ENCODE data around the gene UGT2B7.

UGT2B7 gene

DNA sequence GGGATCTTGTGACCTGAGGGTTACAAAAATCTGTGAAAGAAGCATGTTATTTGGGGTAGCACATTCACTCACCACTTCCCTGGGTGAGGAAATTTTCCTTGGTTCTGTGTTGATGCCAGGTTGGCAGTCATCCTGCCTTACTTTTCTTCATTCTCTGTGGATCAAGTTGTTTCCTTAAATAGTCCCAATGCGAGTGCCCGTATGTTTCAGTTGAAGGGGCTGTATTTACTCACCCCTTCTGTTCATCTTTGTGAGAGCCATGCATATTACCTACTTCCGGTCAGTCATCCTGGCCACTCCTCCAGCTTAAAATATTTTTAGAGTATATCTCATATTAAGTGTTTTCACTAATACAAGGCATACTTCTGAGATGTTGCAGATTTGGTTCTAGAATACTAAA is 2.6 kb upstream of the UGT2B7 start:
- Histone ChIP-seq H3K4me3 (ENCODE audit: low read depth, low read length) (no peak overlapping the region), H4K91ac (ENCODE audit: low read depth, low read length) (no peak overlapping the region), H4K8ac (ENCODE audit: low read depth, low read length) (no peak overlapping the region), H3K14ac (ENCODE audit: low read length) (no peak overlapping the region), H3K9ac (ENCODE audit: low read length) (no peak overlapping the region), H2AFZ (ENCODE audit: insufficient read depth, low read length, poor library complexity) (no peak overlapping the region), H3K23ac (ENCODE audit: low read length) (no peak overlapping the region), H2BK12ac (ENCODE audit: low read length) (no peak overlapping the region), H3K4me1 (ENCODE audit: control insufficient read depth in 1 of 2, insufficient read depth in 2 of 2, low read length in 2 of 2) (no peaks in the 10 kb centered on the region), H4K12ac (ENCODE audit: low read depth, low read length) (no peak overlapping the region), H3K9me3 (ENCODE audit: insufficient read depth, low read depth, low read length) (no peaks in the 10 kb centered on the region), H3K27me3 (ENCODE audit: insufficient read depth, low read length) (no peaks in the 10 kb centered on the region), H3K18ac (ENCODE audit: low read length) (no peak overlapping the region), H3K79me2 (ENCODE audit: control insufficient read depth, insufficient read depth, low read length, poor library complexity) (no peaks in the 10 kb centered on the region), H3K4me2 (ENCODE audit: low read length) (no peak overlapping the region), H3K79me1 (ENCODE audit: low read length) (no peaks in the 10 kb centered on the region), H3K36me3 (ENCODE audit: control insufficient read depth in 1 of 2, insufficient read depth in 2 of 2, low read length in 2 of 2) (no peaks in the 10 kb centered on the region), H3K27ac (ENCODE audit: low read depth, low read length) (no peak overlapping the region), H2AK5ac (ENCODE audit: low read length) (no peak overlapping the region), H3K4ac (ENCODE audit: low read depth, low read length) (no peak overlapping the region), H2BK120ac (ENCODE audit: insufficient read depth, low read length, poor library complexity) (no peak overlapping the region), H2BK5ac (ENCODE audit: low read depth, low read length, poor library complexity) (no peak overlapping the region)
- no peak for DNase-seq
- no CpG with 5 or more reads among the region's 3 CpGs for WGBS (ENCODE audit: extremely low coverage, insufficient coverage, insufficient read length)

DNA sequence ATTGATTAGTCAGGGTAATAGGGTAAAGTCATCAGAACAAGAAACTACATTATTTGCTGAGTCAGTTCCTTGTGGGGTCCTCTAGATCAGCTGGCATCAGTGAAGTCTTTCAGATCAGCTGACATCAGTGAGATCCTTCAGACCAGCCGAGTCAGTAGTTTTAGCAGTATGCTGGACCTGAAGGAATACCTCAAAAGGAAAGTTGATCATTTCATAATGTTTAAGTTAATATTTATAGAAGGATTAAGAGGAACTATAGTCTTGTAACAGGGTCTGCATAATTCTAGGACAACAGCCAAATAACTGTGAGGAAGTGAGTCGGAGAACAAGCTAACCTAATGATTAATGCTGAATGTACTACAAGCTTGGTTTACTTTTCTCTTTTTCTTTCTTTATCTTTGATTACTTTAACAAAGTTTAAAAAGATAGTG is 958 bp upstream of the UGT2B7 start:
- Histone ChIP-seq H3K27ac (ENCODE audit: low read depth, low read length) (no peak overlapping the region), H4K12ac (ENCODE audit: low read depth, low read length) (no peak overlapping the region), H4K8ac (ENCODE audit: low read depth, low read length) (no peak overlapping the region), H3K14ac (ENCODE audit: low read length) (no peak overlapping the region), H2AFZ (ENCODE audit: insufficient read depth, low read length, poor library complexity) (no peak overlapping the region), H4K91ac (ENCODE audit: low read depth, low read length) (no peak overlapping the region), H3K23ac (ENCODE audit: low read length) (no peak overlapping the region), H3K27me3 (ENCODE audit: insufficient read depth, low read length) (no peaks in the 10 kb centered on the region), H3K79me2 (ENCODE audit: control insufficient read depth, insufficient read depth, low read length, poor library complexity) (no peaks in the 10 kb centered on the region), H3K36me3 (ENCODE audit: control insufficient read depth in 1 of 2, insufficient read depth in 2 of 2, low read length in 2 of 2) (no peaks in the 10 kb centered on the region), H2BK120ac (ENCODE audit: insufficient read depth, low read length, poor library complexity) (no peak overlapping the region), H3K18ac (ENCODE audit: low read length) (no peak overlapping the region), H3K9ac (ENCODE audit: low read length) (no peak overlapping the region), H3K4ac (ENCODE audit: low read depth, low read length) (no peak overlapping the region), H2BK5ac (ENCODE audit: low read depth, low read length, poor library complexity) (no peak overlapping the region), H3K9me3 (ENCODE audit: insufficient read depth, low read depth, low read length) (no peaks in the 10 kb centered on the region), H3K79me1 (ENCODE audit: low read length) (no peaks in the 10 kb centered on the region), H2BK12ac (ENCODE audit: low read length) (no peak overlapping the region), H3K4me3 (ENCODE audit: low read depth, low read length) (no peak overlapping the region), H3K4me1 (ENCODE audit: control insufficient read depth in 1 of 2, insufficient read depth in 2 of 2, low read length in 2 of 2) (no peaks in the 10 kb centered on the region), H2AK5ac (ENCODE audit: low read length) (no peak overlapping the region), H3K4me2 (ENCODE audit: low read length) (no peak overlapping the region)
- no peak for DNase-seq
- no CpG with 5 or more reads among the region's 2 CpGs for WGBS (ENCODE audit: extremely low coverage, insufficient coverage, insufficient read length)

DNA sequence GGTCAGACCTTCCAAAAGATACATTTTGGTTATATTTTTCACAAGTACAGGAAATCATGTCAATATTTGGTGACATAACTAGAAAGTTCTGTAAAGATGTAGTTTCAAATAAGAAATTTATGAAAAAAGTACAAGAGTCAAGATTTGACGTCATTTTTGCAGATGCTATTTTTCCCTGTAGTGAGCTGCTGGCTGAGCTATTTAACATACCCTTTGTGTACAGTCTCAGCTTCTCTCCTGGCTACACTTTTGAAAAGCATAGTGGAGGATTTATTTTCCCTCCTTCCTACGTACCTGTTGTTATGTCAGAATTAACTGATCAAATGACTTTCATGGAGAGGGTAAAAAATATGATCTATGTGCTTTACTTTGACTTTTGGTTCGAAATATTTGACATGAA is 536 bp downstream of the UGT2B7 start:
- Histone ChIP-seq H2BK5ac (ENCODE audit: low read depth, low read length, poor library complexity) (no peak overlapping the region), H3K27me3 (ENCODE audit: insufficient read depth, low read length) (no peaks in the 10 kb centered on the region), H3K4me2 (ENCODE audit: low read length) (no peak overlapping the region), H4K12ac (ENCODE audit: low read depth, low read length) (no peak overlapping the region), H2BK120ac (ENCODE audit: insufficient read depth, low read length, poor library complexity) (no peak overlapping the region), H3K14ac (ENCODE audit: low read length) (no peak overlapping the region), H3K27ac (ENCODE audit: low read depth, low read length) (no peak overlapping the region), H2AFZ (ENCODE audit: insufficient read depth, low read length, poor library complexity) (no peak overlapping the region), H2AK5ac (ENCODE audit: low read length) (no peak overlapping the region), H2BK12ac (ENCODE audit: low read length) (no peak overlapping the region), H3K4ac (ENCODE audit: low read depth, low read length) (no peak overlapping the region), H3K9ac (ENCODE audit: low read length) (no peak overlapping the region), H3K18ac (ENCODE audit: low read length) (no peak overlapping the region), H3K36me3 (ENCODE audit: control insufficient read depth in 1 of 2, insufficient read depth in 2 of 2, low read length in 2 of 2) (no peaks in the 10 kb centered on the region), H3K4me3 (ENCODE audit: low read depth, low read length) (no peak overlapping the region), H4K91ac (ENCODE audit: low read depth, low read length) (no peak overlapping the region), H4K8ac (ENCODE audit: low read depth, low read length) (no peak overlapping the region), H3K9me3 (ENCODE audit: insufficient read depth, low read depth, low read length) (no peaks in the 10 kb centered on the region), H3K79me1 (ENCODE audit: low read length) (no peaks in the 10 kb centered on the region), H3K23ac (ENCODE audit: low read length) (no peak overlapping the region), H3K4me1 (ENCODE audit: control insufficient read depth in 1 of 2, insufficient read depth in 2 of 2, low read length in 2 of 2) (no peaks in the 10 kb centered on the region), H3K79me2 (ENCODE audit: control insufficient read depth, insufficient read depth, low read length, poor library complexity) (no peaks in the 10 kb centered on the region)
- DNase-seq: no peak
- WGBS (ENCODE audit: extremely low coverage, insufficient coverage, insufficient read length): no CpG with 5 or more reads among the region's 3 CpGs

DNA sequence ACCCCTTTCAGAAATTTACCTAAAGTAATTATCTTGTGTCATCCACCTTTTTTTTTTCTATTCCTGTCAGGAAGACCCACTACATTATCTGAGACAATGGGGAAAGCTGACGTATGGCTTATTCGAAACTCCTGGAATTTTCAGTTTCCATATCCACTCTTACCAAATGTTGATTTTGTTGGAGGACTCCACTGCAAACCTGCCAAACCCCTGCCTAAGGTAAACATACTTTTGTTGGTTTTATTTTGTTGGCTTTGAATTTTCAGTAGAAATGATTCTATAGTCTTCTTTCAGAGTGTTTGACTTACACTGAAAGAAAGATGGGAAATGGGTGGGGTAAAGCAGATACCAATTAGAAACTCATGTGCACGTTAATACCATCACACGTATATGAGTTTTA is 2.2 kb downstream of the UGT2B7 start:
- Histone ChIP-seq H3K79me1 (ENCODE audit: low read length) (no peaks in the 10 kb centered on the region), H4K91ac (ENCODE audit: low read depth, low read length) (no peak overlapping the region), H2BK12ac (ENCODE audit: low read length) (no peak overlapping the region), H3K9me3 (ENCODE audit: insufficient read depth, low read depth, low read length) (no peaks in the 10 kb centered on the region), H4K8ac (ENCODE audit: low read depth, low read length) (no peak overlapping the region), H3K9ac (ENCODE audit: low read length) (no peak overlapping the region), H2BK5ac (ENCODE audit: low read depth, low read length, poor library complexity) (no peak overlapping the region), H3K4ac (ENCODE audit: low read depth, low read length) (no peak overlapping the region), H3K36me3 (ENCODE audit: control insufficient read depth in 1 of 2, insufficient read depth in 2 of 2, low read length in 2 of 2) (no peaks in the 10 kb centered on the region), H4K12ac (ENCODE audit: low read depth, low read length) (no peak overlapping the region), H3K18ac (ENCODE audit: low read length) (no peak overlapping the region), H3K14ac (ENCODE audit: low read length) (no peak overlapping the region), H3K4me2 (ENCODE audit: low read length) (no peak overlapping the region), H3K23ac (ENCODE audit: low read length) (no peak overlapping the region), H2AFZ (ENCODE audit: insufficient read depth, low read length, poor library complexity) (no peak overlapping the region), H3K4me1 (ENCODE audit: control insufficient read depth in 1 of 2, insufficient read depth in 2 of 2, low read length in 2 of 2) (no peaks in the 10 kb centered on the region), H2BK120ac (ENCODE audit: insufficient read depth, low read length, poor library complexity) (no peak overlapping the region), H3K4me3 (ENCODE audit: low read depth, low read length) (no peak overlapping the region), H2AK5ac (ENCODE audit: low read length) (no peak overlapping the region), H3K27me3 (ENCODE audit: insufficient read depth, low read length) (no peaks in the 10 kb centered on the region), H3K27ac (ENCODE audit: low read depth, low read length) (no peak overlapping the region), H3K79me2 (ENCODE audit: control insufficient read depth, insufficient read depth, low read length, poor library complexity) (no peaks in the 10 kb centered on the region)
- WGBS (ENCODE audit: extremely low coverage, insufficient coverage, insufficient read length): no CpG with 5 or more reads among the region's 4 CpGs
- no peak for DNase-seq

Data from trophoblast cell (in vitro differentiated cells and primary cell).